ENCODE measurements around the gene SRSF11. TPM values are rescaled to one million over a fixed set of nuclear protein-coding genes. Genes with fewer than 3 reads are reported as not detected.

SRSF11 gene
- total and polyA plus RNA-seq, 12 donors = 41.8 to 174 (median 52.8) TPM

DNA sequence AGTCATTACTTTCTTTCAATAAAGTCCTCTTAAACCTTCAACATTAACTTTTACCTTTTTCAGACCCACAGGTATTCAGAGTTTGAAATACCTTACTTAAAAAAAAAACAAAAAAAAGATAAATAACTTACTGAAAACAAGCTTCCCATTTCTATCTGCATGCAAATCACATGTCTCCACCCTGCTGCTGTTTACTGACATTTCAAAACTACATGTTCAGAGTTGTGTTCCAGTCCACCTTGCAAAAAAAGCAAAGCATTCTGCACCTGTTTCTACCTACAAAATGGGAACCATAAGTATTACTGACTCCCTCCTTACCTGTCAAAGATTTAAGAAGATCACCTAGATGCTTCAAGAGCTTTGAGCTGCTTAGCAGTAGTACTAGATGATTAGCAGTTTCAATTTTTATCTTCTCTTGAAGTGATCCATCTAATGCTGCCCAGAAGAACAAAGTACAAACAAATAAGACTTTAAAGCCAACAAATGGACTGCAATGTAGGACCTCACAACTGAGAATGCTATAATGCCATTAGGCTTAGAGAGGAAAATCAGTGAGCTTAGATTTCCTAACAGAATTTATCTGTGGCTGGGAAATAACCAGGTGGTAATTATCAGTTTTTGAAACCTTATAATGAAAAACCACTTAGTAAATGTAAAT lies 72.1 kb downstream of the SRSF11 start:
- intact Hi-C loops (cut with DNase I) = no loop called here
- Histone ChIP-seq H3K4me3 (no peak overlapping the region), H3K4me1 (peaks cover 0 to 3% (median 0%) of the 10 kb centered on the region in 9 donors), H3K9me3 (no peaks in the 10 kb centered on the region), H3K27ac (no peak overlapping the region), H3K36me3 (peaks cover 0 to 96% (median 23%) of the 10 kb centered on the region in 9 donors), H3K27me3 (no peaks in the 10 kb centered on the region)
- ATAC-seq (no peak), DNase-seq (no peak)
- TF ChIP-seq, protein P1, sequence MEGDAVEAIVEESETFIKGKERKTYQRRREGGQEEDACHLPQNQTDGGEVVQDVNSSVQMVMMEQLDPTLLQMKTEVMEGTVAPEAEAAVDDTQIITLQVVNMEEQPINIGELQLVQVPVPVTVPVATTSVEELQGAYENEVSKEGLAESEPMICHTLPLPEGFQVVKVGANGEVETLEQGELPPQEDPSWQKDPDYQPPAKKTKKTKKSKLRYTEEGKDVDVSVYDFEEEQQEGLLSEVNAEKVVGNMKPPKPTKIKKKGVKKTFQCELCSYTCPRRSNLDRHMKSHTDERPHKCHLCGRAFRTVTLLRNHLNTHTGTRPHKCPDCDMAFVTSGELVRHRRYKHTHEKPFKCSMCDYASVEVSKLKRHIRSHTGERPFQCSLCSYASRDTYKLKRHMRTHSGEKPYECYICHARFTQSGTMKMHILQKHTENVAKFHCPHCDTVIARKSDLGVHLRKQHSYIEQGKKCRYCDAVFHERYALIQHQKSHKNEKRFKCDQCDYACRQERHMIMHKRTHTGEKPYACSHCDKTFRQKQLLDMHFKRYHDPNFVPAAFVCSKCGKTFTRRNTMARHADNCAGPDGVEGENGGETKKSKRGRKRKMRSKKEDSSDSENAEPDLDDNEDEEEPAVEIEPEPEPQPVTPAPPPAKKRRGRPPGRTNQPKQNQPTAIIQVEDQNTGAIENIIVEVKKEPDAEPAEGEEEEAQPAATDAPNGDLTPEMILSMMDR (IDR thresholded peaks at IDR 0.05) = no peak

DNA sequence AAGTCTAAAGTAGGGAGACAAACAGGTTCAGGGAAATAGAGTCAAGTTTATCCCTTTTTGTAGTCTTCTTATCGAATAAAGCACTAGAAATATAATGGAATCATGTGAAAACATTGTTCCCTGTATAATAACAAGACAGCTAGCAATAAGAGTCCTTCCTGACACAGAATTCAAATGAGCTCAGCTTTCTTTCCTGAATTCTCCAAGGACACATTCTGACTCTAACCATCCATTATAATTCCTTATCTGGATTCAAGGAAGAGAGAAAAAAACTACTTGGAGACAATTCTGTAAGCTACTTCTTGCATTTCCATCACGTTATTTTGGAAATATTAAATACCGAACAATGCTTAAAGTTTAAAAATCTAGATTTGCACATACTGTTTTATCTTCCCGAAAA lies 74.6 kb downstream of the SRSF11 start:
- peaks cover 0 to 98% (median 28%) of the 10 kb centered on the region in 9 donors for H3K36me3 ChIP-seq
- H3K4me3 ChIP-seq = no peak overlapping the region
- H3K27me3 ChIP-seq = no peaks in the 10 kb centered on the region
- no peaks in the 10 kb centered on the region for H3K9me3 ChIP-seq
- H3K27ac ChIP-seq = no peak overlapping the region
- intact Hi-C loops (cut with DNase I) = no loop called here
- no peaks in the 10 kb centered on the region for H3K4me1 ChIP-seq
- TF ChIP-seq, protein P1 (IDR thresholded peaks at IDR 0.05) = no peak
- ATAC-seq (no peak), DNase-seq (no peak)
- WGBS, 2 donors = 79 to 84% methylated on average over 4 of the region's 4 CpGs

DNA sequence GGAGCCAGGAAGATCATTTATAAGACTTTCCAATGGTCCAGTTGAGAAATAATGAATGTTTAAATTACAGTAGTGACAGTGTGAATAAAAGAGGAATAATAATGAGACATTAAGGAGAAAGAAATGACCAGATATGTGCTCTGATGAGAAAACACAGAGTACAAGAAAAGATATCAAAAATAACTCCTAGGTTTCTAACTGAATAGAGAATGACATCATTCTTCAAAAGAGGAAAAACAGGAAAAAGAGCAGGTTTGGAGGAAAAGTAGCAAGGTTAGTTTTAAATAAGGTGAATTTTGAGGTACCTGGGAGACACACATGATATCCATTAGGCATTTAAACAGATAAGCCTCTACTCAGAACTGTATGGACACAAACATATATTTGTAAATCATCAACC lies 78.3 kb downstream of the SRSF11 start:
- Histone ChIP-seq H3K27ac (no peak overlapping the region), H3K9me3 (no peaks in the 10 kb centered on the region), H3K4me1 (no peaks in the 10 kb centered on the region), H3K36me3 (peaks cover 0 to 74% (median 17%) of the 10 kb centered on the region in 9 donors), H3K27me3 (no peaks in the 10 kb centered on the region), H3K4me3 (no peak overlapping the region)
- intact Hi-C loops (cut with DNase I) = no loop called here
- TF ChIP-seq, protein P1 (IDR thresholded peaks at IDR 0.05) = no peak
- ATAC-seq (no peak), DNase-seq (no peak)

Other genes with a start within 250 kb of the SRSF11 start
- gene LRRC40, start 15.8 kb upstream of the SRSF11 start, total RNA-seq = 10 to 100 TPM; 10.0 to 12.2 (median 11.2) TPM
- gene LRRC40, start 15.8 kb upstream of the SRSF11 start, polyA plus RNA-seq = 10 to 100 TPM in 1 of 2 donors, 1 to 10 TPM in 1; 6.5 to 10.5 TPM
- 10 to 100 TPM in 5 of 10 donors, 1 to 10 TPM in 5; 8.4 to 12.5 (median 10.1) TPM for gene ANKRD13C, start 133.3 kb downstream of the SRSF11 start, total RNA-seq
- gene ANKRD13C, start 133.3 kb downstream of the SRSF11 start, polyA plus RNA-seq = 10 to 100 TPM in 1 of 2 donors, 1 to 10 TPM in 1; 5.5 to 11.9 TPM
- gene CTH, start 189.9 kb downstream of the SRSF11 start, total RNA-seq = 1 to 10 TPM; 1.5 to 2.7 (median 1.8) TPM
- 1 to 10 TPM; 2.2 to 3.4 TPM for gene CTH, start 189.9 kb downstream of the SRSF11 start, polyA plus RNA-seq

Measured in heart right ventricle (tissue), 16 donors.